Measurements from ENCODE around the gene AMHR2.
"Not testable (repeated sequence)": the region's sequence is repeated elsewhere in the genome, so short reads cannot be mapped to it uniquely, and the experiment has no call there.

The AMHR2 gene

GRCh38 chr12:53423597-53423996 is at the start of gene AMHR2:
TSS of gene AMHR2 (plus strand) at chr12:53423855. CDS start at chr12:53423935, 80 bp downstream.
- no peak for DNase-seq (ENCODE audit: low spot score)

DNA sequence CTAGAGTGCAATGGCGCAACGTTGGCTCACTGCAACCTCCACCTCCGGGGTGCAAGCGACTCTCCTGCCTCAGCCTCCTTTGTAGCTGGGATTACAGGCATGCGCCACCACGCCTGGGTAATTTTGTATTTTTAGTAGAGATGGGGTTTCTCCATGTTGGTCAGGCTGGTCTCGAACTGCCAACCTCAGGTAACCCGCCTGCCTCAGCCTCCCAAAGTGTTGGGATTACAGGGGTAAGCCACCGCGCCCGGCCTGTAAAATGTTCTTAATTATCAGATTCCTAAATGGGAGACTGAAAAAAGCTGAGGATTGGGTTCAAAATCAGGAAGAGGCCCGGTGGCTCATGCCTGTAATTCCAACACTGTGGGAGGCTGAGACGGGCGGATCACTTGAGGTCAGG is 49.4 kb upstream of the AMHR2 start:
- not testable (repeated sequence) for DNase-seq (ENCODE audit: low spot score)

- DNase-seq (ENCODE audit: low spot score), result no peak
Measured at GRCh38 chr12:53376747-53377146, 46.9 kb upstream of the AMHR2 start.

GRCh38 chr12:53378222-53378621 is 45.4 kb upstream of the AMHR2 start:
- DNase-seq (ENCODE audit: low spot score), result no peak

GRCh38 chr12:53378724-53379388 is 44.8 kb upstream of the AMHR2 start:
- DNase-seq (ENCODE audit: low spot score), result no peak

- peak; percentile 100 for DNase-seq (ENCODE audit: low spot score)
Measured at GRCh38 chr12:53379389-53380103, 44.1 kb upstream of the AMHR2 start.

- peak; percentile 87 for DNase-seq (ENCODE audit: low spot score)
Measured at GRCh38 chr12:53380104-53380793, 43.4 kb upstream of the AMHR2 start, which contains the start of gene SP1. TSS of gene SP1 (plus strand) at chr12:53380176. CDS start at chr12:53380292, 116 bp downstream.

- DNase-seq (ENCODE audit: low spot score), result no peak
Measured at GRCh38 chr12:53380794-53381730, 42.6 kb upstream of the AMHR2 start.

- peak; percentile 72 for DNase-seq (ENCODE audit: low spot score)
Measured at GRCh38 chr12:53381731-53382630, 41.7 kb upstream of the AMHR2 start.

DNA sequence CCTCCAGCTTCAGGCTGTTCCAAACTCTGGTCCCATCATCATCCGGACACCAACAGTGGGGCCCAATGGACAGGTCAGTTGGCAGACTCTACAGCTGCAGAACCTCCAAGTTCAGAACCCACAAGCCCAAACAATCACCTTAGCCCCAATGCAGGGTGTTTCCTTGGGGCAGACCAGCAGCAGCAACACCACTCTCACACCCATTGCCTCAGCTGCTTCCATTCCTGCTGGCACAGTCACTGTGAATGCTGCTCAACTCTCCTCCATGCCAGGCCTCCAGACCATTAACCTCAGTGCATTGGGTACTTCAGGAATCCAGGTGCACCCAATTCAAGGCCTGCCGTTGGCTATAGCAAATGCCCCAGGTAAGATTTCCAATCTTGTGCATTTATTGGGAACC is 40.4 kb upstream of the AMHR2 start:
- DNase-seq (ENCODE audit: low spot score), result no peak

- DNase-seq (ENCODE audit: low spot score), result not testable (repeated sequence)
Measured at GRCh38 chr12:53386381-53386780, 37.3 kb upstream of the AMHR2 start.

GRCh38 chr12:53388932-53389331 is 34.7 kb upstream of the AMHR2 start:
- DNase-seq (ENCODE audit: low spot score), result no peak

DNA sequence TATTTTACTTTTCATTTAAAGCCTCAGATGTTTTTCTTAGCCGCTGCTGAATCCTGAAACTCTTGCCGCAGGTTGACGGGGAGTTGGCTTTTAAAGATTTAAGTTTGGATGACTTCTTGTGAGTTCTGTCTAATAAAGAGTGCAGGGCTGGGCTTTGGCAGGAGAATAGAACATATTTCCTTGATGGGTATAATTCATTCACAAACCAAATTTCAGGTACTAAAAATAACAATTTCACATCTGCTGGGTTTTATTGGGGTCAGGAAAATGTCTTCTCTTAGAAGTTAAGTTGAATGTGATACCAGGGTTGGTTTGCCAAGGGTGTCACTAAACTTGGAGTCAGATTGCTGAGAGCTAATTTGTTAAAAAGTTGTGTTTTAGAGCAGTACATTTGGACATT is 34.0 kb upstream of the AMHR2 start:
- DNase-seq (ENCODE audit: low spot score), result no peak

DNA sequence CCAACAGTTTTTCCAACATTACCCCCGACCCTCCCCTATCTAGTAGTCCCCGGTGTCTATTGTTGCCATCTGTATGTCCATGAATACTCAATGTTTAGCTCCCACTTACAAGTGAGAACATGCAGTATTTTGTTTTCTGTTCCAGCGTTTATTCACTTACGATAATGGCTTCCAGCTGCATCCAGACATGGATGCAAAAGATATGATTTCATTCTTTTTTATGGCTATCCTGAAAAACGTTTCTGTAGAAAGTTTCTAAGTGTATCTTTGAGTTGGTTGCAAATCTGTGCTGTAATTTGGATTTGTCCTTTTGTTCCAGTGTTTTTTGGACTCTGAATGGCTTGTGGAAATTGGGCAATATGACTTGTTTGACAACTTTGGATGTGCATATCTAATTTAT is 31.9 kb upstream of the AMHR2 start:
- DNase-seq (ENCODE audit: low spot score), result no peak

DNA sequence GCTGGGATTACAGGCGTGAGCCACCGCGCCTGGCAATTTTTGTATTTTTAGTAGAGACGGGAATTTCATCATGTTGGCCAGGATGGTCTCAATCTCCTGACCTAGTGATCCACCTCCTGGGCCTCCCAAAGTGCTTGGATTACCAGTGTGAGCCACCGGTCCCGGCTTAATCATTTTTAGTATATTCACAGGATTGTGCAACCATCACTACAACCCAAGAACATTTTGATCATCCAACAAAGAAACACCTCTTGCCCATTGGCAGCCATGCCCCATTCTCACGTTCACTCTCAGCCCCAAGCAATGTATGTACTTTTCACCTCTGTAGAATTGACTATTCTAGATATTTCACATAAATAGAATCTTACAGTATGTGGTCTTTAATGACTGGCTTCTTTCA is 23.8 kb upstream of the AMHR2 start:
- DNase-seq (ENCODE audit: low spot score), result no peak

- DNase-seq (ENCODE audit: low spot score), result not testable (repeated sequence)
Measured at GRCh38 chr12:53402351-53402750, 21.3 kb upstream of the AMHR2 start.

DNA sequence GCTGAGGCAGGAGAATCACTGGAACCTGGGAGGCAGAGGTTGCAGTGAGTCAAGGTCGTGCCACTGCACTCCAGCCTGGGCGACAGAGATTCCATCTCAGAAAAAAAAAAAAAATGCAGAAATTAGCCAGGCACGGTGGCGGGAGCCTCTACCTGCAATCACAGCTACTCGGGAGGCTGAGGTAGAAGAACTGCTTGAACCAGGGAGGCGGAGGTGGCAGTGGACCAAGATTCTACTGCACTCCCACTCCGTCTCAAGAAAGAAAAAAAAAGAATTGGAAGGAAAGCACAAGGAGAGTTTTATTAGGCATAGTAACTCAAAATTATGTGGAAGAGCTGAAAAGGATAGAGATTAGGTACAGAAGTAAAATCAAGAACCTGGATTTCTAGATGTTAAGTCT is 20.8 kb upstream of the AMHR2 start:
- DNase-seq (ENCODE audit: low spot score), result no peak

DNA sequence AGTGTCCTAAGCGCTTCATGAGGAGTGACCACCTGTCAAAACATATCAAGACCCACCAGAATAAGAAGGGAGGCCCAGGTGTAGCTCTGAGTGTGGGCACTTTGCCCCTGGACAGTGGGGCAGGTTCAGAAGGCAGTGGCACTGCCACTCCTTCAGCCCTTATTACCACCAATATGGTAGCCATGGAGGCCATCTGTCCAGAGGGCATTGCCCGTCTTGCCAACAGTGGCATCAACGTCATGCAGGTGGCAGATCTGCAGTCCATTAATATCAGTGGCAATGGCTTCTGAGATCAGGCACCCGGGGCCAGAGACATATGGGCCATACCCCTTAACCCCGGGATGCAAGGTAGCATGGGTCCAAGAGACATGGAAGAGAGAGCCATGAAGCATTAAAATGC is 12.7 kb upstream of the AMHR2 start:
- DNase-seq (ENCODE audit: low spot score), result no peak

GRCh38 chr12:53413485-53414204 is 10.0 kb upstream of the AMHR2 start:
- no peak for DNase-seq (ENCODE audit: low spot score)

GRCh38 chr12:53414756-53415417 is 8.8 kb upstream of the AMHR2 start:
- no peak for DNase-seq (ENCODE audit: low spot score)
